HEK293 (cell line): ENCODE measurements around the gene RAB1A.

Experiments used
- REPIN1 ChIP-seq: fragments of 450-650 bp; formaldehyde crosslinking; IDR thresholded peaks from 2 replicates; pipeline ENCODE4 v1.5.1; 2017; ENCODE audit warnings: missing biosample characterization, missing genetic modification characterization, low read depth
- TF ChIP-seq, protein P1 (sequence below): fragments of 450-650 bp; formaldehyde crosslinking; IDR thresholded peaks from 2 replicates; pipeline ENCODE4 v1.5.1; 2016; ENCODE audit warnings: missing biosample characterization, missing genetic modification characterization

DNA sequence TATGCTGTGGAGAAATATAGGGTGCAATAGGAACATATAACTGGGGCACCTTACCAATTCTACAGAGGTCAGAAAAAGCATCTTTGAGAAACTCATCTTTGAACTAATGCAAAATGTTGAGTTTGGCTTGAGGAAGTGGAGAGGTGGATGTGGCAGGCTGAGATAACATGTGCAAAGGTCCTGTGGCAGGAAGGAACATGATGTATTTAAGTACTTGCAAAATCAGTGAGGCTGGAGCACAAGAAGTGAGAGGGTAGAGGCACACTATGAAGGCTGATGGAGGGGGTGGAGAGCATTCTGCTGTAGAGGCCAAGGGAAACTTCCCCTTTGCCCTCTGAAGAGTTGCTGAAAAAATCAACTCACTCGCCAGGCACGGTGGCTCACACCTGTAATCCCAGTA, 14.7 kb upstream of the RAB1A start:
- TF ChIP-seq, protein P1, sequence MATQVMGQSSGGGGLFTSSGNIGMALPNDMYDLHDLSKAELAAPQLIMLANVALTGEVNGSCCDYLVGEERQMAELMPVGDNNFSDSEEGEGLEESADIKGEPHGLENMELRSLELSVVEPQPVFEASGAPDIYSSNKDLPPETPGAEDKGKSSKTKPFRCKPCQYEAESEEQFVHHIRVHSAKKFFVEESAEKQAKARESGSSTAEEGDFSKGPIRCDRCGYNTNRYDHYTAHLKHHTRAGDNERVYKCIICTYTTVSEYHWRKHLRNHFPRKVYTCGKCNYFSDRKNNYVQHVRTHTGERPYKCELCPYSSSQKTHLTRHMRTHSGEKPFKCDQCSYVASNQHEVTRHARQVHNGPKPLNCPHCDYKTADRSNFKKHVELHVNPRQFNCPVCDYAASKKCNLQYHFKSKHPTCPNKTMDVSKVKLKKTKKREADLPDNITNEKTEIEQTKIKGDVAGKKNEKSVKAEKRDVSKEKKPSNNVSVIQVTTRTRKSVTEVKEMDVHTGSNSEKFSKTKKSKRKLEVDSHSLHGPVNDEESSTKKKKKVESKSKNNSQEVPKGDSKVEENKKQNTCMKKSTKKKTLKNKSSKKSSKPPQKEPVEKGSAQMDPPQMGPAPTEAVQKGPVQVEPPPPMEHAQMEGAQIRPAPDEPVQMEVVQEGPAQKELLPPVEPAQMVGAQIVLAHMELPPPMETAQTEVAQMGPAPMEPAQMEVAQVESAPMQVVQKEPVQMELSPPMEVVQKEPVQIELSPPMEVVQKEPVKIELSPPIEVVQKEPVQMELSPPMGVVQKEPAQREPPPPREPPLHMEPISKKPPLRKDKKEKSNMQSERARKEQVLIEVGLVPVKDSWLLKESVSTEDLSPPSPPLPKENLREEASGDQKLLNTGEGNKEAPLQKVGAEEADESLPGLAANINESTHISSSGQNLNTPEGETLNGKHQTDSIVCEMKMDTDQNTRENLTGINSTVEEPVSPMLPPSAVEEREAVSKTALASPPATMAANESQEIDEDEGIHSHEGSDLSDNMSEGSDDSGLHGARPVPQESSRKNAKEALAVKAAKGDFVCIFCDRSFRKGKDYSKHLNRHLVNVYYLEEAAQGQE (tag by site-specific recombination): no peak
- TF ChIP-seq REPIN1 (tag by site-specific recombination): no peak
